ENCODE data around the gene CDC42BPA.

CDC42BPA gene

GRCh38 chr1:226977643-226978431 is 340.5 kb downstream of the CDC42BPA start:
- peak; percentile 30 for DNase-seq

GRCh38 chr1:226976978-226977642 is 341.2 kb downstream of the CDC42BPA start:
- DNase-seq, result no peak

DNA sequence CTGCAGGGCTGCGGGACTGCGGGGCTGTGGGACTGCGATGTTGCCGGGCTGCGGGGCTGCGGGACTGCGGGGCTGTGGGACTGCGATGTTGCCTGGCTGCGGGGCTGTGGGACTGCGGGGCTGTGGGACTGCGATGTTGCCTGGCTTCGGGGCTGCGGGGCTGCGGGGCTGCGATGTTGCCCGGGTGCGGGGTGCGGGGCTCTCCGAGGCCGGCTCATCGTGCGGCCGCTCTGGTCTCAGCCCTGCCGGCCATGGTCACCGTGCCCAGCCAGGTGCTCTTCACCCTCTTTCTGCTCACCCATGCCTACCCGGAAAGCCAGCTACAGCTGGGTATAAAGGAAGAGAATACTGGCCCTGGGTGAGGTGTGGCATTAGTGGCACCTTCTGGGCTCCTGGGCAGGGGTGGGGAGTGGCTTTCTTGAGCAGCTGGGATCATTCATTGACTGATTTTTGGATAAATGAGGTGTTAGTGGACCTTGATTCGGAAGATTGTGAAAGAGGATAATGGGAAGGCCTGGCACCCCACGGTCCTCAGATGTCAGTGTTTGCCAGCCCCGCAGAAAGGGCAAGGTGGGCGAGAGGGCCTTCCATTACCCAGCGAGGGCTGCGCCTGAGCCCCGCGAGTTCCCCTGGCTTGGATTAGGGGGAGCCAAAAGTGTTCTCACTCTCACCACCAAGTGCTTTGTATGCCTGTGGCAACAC is 341.9 kb downstream of the CDC42BPA start:
- no peak for DNase-seq

GRCh38 chr1:226975259-226976250 is 342.7 kb downstream of the CDC42BPA start:
- no peak for DNase-seq

DNA sequence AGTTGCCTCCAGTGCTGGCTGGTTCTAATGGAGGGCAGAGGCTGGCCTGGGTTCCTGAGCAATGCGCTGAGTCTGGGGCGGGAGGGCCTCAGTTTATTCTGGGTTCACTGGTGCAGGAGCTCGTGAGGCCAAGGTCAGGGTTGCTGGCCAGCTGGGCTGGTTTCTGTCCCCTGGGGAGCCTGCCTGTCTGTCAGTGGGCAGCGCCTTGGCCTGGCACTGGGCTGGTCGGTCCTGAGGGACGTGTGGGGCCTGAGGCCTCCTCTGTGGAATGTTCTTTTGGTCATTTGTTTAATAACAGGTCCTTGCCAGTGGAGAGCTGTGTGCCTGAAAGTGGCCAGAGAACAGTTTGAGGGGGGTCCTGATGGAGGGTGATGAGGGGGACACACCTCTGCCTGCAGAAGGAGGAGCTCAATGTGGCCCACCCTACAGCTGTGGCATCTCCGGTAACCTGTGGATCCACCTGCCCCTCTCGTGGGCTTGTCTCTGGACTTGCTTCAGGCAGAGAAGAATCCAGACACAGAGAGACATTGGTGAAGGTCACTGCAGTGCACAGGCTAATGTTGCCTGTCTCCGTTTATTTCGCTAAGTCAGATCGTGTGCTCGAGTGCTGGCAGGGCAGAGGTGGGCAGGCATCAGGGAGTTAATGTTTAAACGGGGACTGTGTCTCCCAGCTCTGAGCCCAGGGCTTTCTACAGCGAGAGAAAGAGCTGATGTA is 343.6 kb downstream of the CDC42BPA start:
- DNase-seq, result no peak

DNA sequence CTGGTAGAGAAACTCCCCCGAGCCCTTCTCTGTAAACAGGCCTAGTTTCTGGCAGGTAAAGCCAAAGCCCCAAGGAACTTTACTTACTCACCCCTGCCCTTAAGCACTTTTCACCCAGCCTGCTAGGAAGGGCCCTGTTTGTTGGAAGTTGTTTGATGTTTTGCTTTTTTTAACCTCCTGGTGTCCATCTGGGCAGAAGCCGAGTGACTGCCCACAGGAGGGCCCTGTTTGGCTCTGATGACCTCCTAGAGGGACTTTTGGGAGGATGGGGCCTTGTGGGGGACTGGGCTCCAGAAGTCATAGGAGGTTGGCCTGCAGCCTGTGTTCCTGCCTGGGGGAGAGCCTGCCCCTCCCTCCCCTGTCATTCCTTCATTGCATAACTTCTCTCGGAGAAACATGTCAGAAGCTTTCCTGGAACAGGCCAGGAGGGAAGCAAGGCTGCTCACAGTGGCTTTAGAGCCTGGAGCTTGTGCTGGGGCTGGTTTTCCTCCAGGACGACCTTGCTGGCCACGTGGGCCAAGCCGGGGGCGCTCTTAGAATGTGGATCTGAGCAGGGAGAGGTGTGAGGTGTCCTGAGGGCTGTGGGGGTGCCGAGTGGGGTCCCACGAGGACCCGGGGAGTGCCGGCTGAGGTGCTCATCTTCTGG is 344.3 kb downstream of the CDC42BPA start:
- DNase-seq, result no peak

- DNase-seq, result no peak
These were observed 344.9 kb downstream of the CDC42BPA start for GRCh38 chr1:226973371-226973897.

DNA sequence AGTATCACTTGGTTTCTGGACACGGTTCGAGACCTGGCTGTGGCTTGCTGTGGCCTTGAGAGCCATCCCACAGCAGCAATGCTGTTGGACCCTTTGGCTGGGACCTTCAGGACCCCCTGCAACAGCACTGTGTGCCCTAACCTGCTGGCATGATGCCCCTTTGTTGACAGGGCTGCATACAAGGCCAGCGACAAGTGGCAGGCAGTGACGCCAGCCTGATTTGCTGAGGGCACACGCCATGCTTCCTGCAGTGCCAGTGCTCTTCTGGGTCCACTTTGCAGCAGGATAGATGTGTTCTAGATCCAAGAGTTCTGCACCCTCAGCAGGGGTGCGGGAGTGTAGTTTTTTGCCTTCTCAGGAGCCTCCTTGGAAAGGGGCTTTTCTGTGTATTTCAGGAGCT is 345.4 kb downstream of the CDC42BPA start:
- DNase-seq, result no peak

DNA sequence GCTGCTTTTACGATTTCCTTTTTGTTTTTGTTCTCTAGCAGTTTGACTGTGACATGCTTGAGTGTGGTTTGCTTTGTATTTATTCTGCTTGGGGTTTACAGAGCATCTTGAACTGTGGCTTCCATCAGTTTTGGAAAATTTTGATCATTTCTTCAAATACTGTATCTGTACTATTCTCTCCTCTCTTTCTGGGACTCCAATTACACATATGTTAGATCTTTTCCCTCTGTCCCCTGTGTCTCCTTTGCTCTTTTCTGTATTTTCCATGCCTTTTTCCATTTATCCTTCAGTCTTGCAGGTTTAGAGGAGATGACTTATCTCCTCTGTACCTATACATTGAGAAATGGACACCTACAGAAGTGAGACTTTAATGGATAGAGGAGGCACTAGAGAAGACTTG is 346.5 kb downstream of the CDC42BPA start:
- no peak for DNase-seq

DNA sequence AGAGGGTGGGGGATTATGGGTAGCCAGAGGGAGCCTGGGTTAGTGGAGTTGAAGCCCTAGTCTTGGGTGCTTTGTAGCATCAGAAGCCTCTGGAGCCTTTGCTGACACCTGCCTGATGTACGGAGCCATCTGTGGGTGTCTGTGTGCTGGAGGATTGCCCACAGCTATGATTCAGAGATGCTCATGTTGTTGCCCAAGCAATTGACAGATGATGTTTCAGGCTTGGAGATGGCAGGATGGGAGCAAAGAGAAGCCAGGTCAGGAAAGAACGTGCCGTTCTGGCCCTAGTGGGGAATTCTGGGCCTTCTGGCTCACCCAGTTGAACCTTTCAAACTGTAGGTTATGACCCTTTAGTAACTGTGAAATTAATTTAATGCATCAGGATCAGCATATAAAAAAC is 350.6 kb downstream of the CDC42BPA start:
- no peak for DNase-seq

- no peak for DNase-seq
These were observed 351.6 kb downstream of the CDC42BPA start for GRCh38 chr1:226966683-226967082.

DNA sequence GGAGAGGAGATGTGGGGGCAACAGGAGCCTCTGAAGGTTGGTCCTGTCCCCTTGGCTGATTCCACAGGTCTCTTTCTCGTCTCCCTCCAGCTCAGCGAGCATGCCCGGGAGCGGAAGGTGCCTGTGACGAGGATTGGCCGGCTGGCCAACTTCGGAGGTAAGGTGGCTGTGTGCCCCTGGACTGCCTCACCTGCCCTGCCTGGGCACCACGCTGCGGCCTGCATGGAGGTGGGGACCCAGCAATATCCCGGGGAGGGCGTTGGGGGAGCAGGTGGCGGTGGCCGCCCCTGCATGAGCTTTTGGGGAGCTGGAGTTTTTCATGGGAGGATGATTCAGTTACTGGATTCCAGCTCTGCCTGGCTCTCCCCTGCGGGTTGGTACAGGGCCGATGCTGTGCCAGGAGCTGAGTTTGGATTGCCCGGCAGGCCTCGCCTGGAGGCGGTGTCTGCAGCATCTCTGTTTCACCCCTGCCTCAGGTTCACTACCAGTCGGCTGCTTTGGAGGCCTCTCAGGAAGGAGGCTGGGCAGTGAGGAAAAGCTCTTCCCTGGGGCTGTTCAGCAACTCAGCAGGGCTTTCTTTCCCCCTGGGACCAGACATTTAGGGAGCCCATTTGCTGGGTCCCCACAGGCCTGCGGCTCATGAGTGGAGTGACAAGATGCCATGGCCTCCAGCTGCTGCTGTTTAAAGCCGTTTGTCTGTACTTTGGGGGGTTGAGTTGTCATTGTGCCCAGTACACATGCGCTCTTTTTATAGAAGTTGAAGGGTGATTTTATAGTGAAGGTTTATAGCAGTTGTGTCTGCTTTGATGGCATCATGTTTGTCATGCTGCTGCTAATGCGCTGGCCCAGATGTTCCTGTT is 352.5 kb downstream of the CDC42BPA start:
- no peak for DNase-seq

DNA sequence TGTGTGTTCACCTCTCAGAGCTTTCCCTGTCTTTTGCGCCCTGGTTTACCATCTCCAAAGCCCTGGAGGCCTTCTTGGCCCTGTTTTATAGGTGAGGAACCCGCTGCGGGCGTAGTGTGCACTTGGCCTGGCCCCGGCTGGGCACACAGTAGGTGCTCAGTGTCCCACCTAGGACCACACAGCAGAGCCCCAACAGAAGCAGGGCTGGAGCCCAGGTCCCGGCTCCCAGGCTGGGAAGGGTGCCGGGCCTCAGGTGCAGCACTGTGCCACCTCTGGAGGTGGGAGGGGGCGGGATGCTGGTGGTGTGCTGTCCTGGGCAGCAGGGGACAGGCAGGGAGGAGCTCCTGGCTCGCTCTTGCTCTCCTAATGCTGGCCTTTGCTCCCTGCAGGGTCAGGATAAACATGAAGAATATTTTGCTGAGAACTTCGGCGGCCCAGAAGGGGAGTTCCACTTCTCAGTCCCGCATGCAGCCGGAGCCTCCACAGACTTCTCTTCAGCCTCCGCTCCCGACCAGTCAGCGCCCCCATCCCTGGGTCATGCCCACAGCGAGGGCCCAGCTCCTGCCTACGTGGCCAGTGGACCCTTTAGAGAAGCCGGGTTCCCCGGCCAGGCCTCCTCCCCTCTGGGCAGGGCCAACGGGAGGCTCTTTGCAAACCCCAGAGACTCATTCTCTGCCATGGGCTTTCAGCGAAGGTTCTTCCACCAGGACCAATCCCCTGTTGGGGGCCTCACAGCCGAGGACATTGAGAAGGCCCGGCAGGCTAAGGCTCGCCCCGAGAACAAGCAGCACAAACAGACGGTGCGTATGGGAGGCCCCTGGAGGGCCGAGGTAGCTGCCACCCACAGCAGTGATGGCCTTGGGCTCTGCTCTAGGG is 353.4 kb downstream of the CDC42BPA start:
- DNase-seq, result no peak

- no peak for DNase-seq
These were observed 354.2 kb downstream of the CDC42BPA start for GRCh38 chr1:226964068-226964425.

DNA sequence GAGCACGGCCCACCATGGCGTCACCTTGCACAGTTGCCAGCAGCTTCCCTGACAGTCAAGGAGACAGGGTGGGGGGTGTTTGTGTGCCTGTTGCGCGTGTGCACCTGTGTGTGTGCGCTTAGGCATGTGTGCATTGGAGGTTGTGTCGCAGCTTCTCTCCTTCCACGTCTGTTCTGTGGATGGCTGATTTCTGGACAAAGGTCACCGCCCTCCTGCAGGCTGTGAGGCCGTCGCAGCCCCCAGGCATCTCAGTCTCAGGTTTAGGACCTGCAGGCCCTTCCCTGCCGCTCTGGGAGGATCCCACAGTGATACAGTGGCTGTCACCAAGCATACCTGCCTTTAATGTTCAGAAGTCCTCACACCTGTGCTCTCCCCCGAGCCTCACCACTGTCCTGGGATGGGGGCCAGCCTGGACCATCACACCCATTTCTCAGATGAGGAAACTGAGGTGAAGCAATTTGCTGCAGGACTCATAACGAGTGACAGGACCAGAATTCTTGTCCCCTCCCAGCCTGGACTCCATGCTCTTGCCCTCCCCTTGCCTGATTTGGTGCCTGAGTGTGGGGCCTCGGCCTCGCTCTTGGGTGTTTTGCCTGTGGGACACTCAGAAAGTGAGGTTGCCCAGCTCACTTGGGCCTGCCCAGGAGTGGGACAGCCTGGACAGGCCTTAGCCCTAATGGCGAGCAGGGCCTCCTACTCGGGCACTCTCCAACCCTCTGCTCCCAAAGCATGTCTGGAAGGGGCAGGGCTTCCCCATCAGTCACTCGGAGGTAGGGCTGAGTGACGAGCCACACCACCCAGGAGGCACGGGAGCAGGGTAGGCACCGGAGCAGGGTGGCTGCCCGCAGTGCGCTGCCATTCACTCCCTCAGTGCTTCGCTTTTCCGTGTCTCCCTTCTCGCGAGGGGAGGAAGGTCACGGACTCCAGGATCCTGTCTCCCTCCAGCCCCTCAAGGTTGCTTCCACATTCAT is 355.6 kb downstream of the CDC42BPA start:
- no peak for DNase-seq

DNA sequence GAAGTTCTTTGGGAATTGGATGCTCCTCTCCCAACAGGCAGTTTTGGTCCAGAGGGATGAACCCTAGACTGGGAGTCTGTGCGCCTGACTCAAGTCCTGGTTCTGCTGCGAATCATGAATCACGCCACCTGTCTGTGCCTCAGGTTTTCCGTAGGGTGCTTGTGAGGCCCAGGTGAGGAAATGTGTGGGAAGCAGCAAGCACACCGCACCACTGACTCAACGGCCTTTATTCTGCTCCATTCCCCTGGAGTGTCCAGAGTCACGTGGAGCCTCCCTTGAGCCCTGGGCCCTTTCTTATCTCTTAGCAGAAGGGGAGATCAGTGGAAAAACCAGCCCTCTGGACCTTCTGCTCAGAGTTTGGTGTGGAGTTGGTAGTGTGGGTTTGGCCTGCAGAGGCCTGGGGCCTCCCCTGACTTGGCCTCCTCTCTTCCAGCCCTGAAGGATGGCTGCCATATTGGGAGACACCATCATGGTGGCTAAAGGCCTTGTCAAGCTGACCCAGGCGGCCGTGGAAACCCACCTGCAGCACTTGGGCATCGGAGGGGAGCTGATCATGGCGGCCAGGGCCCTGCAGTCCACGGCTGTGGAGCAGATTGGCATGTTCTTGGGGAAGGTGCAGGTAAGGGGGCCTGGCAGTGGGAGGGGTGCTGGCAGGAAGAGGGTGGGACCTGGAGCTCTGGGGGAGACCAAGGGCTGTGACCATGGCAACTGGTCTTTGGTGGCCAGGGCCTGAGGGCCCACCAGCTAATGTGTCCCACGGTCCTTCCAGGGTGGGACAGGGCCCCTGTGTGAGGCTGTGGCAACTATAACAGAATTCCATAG is 357.1 kb downstream of the CDC42BPA start:
- no peak for DNase-seq

DNA sequence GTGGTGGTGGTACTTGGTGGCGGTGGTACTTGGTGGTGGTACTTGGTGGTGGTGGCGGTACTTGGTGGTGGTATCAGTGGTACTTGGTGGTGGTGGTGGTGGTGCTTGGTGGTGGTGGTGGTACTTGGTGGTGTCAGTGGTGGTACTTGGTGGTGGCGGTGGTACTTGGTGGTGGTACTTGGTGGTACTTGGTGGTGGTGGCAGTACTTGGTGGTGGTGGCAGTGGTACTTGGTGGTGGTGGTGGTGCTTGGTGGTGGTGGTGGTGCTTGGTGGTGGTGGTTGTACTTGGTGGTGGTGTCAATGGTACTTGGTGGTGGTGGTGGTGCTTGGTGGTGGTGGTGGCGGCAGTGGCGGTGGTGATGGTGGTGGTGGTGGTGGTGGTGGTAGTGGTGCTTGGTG is 358.0 kb downstream of the CDC42BPA start:
- DNase-seq, result no peak
